NCI-H2171 (cell line): ENCODE data around the gene RBBP6.
A peak's percentile ranks its signal among the peaks of the same experiment; 100 is the strongest.
"Not testable (repeated sequence)": the region's sequence is repeated elsewhere in the genome, so short reads cannot be mapped to it uniquely, and the experiment has no call there.

Experiments
- DNase-seq: peaks from one replicate; lab custom pipeline; 2025; lab: John Stamatoyannopoulos, UW

Gene RBBP6

GRCh38 chr16:24562811-24563210, 23.4 kb downstream of the RBBP6 start:
- no peak for DNase-seq

- peak; percentile 3 for DNase-seq
These were observed 29.0 kb downstream of the RBBP6 start for GRCh38 chr16:24568392-24568791.

- no peak for DNase-seq
These were observed 31.7 kb downstream of the RBBP6 start for GRCh38 chr16:24571096-24571495.

- no peak for DNase-seq
These were observed 32.7 kb downstream of the RBBP6 start for GRCh38 chr16:24572069-24572468.

- no peak for DNase-seq
These were observed 33.8 kb downstream of the RBBP6 start for GRCh38 chr16:24573141-24573540.

GRCh38 chr16:24574515-24575485, 35.4 kb downstream of the RBBP6 start:
- not testable (repeated sequence) for DNase-seq

- DNase-seq, result not testable (repeated sequence)
These were observed 36.4 kb downstream of the RBBP6 start for GRCh38 chr16:24575791-24576190.

GRCh38 chr16:24577167-24577566, 37.8 kb downstream of the RBBP6 start:
- no peak for DNase-seq

GRCh38 chr16:24580665-24581064, 41.3 kb downstream of the RBBP6 start:
- no peak for DNase-seq

- no peak for DNase-seq
These were observed 44.1 kb downstream of the RBBP6 start for GRCh38 chr16:24583494-24583893.

- DNase-seq, result no peak
These were observed 50.6 kb downstream of the RBBP6 start for GRCh38 chr16:24589997-24590396.

GRCh38 chr16:24598777-24599437, 59.5 kb downstream of the RBBP6 start:
- DNase-seq, result no peak

- no peak for DNase-seq
These were observed 70.0 kb downstream of the RBBP6 start for GRCh38 chr16:24609417-24609739.

GRCh38 chr16:24609740-24610415, 70.5 kb downstream of the RBBP6 start:
- peak; percentile 74 for DNase-seq

GRCh38 chr16:24610416-24610755, 71.0 kb downstream of the RBBP6 start:
- DNase-seq, result peak; percentile 12

GRCh38 chr16:24611310-24611709, 71.9 kb downstream of the RBBP6 start:
- DNase-seq, result no peak

GRCh38 chr16:24612656-24613055, 73.3 kb downstream of the RBBP6 start:
- no peak for DNase-seq

GRCh38 chr16:24613267-24613666, 73.9 kb downstream of the RBBP6 start:
- DNase-seq, result not testable (repeated sequence)

- DNase-seq, result no peak
These were observed 78.1 kb downstream of the RBBP6 start for GRCh38 chr16:24617502-24617901.
